ENCODE results near the gene PAX2.

PAX2 gene

DNA sequence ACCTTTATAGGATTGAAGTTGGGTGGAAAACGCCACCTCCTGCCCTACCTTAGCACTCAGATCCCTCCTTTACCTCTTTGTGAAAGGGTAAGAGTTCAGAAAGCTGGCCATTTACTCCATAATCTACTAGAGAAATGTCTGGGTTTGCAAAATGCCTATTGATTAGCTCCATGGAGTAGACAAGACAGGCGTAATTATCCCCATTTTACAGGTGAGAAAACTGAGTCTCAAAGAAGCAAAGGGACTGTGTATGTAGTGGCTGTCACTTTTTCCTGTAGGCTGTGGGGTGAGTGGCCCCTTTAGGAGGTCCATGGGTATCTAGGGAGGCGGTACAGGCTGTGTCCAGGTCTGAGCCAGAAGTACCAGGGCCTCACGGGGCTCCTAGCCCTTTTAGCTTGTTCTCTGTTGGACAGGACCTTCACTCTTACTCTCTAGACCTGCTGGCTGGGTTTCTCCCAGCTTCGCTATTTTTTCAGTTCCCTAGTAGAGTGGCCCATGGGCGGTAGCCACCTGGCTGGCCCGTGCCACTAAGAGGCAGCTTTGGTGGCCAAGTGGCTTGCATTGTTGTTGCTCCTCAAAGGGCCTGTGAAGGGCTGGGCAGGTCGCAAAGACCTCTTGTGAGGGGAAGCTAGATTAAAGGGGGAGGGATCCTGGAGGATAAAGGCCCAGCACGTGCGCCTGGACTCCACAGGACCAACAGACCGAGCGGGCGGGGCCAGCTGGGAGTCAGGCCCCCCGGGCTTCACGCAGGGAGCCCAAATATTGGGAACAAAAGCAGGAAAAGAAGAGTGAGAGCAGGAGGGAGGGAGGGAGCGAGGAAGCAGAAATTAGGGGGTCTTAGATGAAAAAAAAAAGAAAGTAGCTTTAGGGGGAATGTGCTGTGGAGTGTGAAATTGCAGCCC is 4.7 kb upstream of the PAX2 start:
- DNase-seq, result no peak

DNA sequence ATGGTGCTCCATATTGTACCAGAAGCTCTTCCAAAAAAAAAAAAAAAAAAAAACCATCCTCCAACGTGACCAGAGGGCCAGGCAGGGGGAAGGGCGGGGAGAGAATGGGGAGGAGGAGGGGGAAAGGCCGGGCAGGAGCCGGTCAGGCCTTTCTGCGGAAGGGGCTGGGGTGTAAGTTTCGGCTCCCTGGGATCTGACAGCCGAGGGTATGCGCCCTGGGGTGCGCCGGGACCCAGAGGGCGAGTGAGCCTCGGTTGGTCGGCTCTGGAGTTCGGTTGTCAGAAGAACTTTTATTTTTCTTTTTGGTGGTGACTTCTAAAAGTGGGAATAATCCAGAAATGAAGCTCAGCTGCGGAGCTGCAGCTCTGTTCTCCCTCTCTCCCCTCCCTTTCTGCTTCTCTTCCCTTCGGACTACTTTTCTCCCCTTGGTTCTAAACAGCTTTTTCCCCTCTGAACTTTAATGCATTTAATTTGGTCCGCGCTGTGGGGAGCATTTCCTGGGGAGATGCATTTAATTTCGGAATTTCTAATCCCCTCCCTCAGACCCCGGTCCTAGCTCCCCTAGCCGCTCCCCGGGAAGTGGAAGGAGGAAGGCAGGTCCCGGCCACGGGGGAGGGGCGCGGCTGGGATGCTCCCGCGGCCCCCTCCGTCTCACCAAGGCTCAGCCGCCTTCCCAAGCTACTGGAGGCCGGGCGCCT is 3.9 kb upstream of the PAX2 start:
- DNase-seq, result no peak

DNA sequence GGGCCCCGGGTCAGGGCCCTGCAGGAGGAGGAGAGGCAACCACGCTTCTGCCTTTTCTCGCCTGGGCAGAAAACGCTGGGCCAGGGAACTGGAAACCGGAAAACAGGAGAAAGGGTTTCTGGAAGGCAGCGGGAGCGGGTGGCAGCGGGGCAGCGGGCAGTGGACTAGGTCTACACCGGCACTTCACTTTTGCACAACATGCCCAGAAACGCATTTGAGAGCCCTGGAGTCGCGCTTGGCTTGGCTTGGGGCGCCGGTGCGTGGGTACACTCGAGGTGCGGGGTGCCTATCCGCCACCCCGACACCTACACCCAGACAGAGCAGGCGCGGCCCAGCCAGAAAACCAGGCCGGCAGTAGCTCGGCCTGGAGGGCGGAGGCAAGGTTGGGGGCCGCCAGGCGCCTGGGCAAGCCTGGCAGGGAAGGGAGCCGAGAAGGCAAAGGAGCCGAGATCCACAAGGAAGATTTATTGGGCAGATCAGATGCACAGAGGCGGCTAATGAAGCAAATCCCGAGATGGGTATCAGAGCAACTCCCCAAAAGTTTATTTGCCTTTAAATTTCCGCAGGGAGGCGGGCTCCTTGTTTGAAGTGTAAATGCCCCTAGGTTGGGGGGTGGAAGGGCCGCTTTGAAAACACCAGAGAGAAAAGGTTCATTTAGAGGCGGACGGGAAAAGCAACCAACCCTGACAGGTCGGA is 3.2 kb upstream of the PAX2 start:
- DNase-seq, result no peak

DNA sequence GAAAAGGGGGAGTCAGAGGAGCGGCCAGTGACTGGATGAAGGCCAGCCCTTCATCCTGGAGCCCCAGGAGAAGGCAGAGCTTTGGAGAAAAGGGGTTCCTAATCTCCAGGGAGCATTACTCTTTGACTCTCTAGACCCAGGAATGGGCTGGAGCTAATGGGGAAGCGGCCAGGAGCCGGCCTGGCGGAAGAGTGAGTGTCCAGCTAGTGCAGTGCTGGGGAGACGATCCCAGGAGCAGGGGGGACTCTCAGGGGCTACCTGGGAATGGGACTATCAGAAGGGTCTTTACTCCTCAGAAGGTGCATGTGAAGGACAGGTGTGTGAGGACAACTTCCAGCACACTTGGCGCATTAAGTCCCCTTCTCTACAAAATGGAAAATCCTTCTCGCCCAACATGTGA is 2.4 kb upstream of the PAX2 start:
- DNase-seq, result no peak

DNA sequence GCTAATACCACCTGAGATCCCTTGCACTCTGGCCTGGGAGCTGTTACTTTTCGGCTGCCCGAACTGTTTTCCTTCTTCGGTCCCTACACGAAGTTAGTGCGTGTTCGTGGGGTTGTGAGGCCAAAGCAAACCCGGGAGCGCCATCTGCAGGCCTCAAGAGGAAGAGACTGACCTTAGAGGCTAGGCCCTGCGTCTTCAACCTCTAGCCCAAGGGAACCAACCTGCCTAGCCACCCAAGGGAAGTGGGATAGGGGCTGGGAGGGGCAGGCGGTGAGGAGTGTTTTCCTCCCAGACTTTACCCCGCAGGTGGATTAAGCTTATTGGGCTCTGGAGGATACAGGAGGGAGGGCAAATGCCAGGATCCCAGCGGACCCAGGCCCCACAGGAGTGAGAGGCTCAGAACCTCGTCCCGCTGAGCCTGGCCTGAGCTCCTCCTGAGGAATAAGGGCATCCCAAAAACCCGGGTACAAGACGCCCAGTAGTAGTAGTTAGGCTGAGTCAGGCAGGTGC is 1.7 kb upstream of the PAX2 start:
- DNase-seq, result peak; percentile 44

DNA sequence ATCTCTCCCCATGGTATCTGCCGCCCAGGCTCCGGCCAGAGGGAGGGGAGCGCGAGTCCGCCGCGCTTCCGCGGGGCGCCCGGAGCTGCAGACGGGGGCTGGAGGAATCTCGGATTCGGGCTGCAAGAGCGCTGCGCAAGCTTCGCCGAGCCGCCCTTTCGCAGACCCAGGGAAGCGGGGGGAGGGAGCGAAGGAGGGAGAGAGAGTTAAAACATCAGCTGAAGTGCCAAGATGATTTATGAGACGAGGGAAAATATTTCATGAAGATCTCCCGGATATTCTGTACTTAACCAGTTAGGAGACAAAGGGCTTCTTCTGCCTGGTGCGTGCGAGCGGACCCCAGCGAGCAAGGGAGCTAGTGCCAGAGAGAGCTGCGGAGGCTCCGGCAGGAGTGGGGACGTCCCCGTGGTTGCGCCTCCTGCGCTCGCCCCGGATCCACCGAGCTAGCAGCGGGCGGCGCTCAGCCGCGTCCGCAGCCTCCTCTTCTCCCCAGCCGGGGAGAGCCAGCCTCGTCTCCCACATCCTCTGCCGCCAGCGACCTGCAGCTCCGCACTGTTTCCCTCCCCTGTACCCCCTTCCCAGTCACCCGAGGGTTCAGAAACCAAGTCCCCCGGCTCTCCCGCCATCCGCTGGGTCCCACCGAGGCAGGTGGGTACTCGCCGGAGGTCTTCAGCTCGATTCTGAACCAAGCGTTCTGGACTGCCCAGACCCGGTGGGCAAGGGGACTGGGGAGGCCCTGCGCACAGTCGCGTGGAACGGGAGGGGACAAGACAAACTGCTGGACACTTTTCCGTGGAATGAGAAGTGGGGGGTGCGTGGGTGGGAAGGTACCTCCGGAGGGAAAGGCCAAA is 1.0 kb upstream of the PAX2 start:
- no peak for DNase-seq

DNA sequence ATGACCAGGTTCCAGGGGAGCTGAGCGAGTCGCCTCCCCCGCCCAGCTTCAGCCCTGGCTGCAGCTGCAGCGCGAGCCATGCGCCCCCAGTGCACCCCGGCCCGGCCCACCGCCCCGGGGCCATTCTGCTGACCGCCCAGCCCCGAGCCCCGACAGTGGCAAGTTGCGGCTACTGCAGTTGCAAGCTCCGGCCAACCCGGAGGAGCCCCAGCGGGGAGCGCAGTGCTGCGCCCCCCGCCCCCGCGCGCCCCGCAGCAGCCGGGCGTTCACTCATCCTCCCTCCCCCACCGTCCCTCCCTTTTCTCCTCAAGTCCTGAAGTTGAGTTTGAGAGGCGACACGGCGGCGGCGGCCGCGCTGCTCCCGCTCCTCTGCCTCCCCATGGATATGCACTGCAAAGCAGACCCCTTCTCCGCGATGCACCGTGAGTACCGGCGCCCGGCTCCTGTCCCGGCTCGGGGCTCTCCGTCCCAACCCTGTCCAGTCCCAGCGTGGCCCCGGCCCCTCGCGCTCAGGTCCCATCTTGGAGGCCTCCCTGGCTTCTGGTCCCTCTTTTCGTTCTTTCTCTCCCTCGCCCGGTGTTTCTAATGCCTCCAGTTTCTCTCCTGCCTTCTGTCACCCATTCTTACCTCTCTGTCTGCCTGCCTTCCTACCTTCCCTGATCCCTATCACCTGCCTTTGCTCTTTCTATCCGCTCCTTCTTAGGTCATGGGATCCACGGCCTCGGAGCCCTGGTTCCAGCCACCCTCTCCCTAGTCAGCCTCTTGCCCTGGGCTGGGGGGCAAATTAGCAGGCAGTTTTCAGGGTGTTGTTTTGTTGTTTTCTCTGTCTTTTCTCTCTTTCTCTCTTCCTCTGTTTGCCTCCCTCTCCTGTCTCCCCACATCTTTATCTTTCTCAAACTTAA is 751 bp downstream of the PAX2 start:
- DNase-seq, result no peak

DNA sequence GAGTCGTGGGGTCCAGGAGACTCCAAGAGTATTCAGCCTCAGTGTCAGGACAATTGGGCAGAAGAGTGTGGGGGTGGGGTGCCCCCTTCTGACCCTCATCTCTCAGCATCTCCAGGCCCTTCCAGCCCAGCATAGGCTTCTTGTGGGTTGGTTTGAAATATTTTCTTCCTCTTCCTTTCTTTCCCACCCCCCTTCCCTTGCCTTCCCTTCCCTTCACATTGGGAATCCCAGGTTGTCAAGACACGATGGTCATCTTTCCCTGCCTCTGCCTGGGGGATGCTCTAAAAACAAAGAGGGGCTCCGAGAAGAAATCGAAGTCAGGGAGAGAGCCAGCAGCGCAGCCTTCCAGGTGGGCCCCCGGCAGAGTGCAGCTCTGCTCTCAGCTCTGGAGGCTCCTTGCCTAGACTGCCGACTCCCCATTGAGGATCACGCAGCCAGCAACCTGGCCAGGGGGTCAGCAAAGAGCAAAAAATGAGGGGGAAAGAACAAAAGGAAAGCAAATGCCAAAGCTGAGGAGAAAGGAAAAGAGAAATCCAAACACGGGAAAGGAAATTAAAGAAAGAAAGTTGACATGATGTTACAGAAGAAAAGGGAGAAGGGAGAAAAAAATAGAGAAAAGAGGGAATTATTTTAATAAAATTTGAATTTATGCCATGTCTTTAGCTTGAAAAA is 1.5 kb downstream of the PAX2 start:
- DNase-seq, result no peak

DNA sequence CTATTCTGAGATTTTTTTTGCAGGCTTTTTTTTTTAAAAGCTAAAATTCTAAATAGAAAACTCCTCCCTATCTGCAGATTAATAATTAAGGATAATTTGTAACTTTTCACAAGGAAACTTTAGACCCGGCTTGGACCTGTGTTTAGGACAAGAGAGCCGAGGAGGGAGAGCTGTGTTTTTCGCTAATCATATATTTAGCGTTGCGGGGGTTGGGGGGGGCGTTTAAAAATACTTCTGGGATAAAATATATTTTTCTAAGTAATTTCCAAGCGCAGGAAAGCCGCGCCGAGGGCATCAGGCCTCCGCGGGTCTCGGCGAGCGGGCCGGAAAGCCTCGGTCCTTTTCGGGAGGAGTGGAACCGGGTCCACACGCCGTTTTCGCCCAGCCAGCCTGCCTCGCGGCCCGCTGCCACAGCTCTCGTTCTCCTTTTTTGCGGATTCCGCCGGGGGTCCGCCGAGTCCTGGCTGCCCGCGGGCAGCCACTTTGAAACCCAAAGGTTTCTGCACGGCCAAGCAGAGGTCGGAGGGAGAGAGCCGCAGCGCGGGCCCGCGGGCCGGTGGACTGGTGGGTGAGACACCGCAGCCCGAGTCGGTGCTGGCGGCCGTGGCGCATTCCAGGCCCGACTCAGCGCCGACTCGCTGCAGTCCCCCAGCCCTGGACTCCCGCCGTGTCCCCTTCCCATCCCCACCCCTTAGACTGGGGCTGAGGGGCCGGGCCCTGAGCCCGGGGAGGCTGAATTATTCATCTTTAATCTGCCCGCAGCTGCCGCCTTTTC is 2.3 kb downstream of the PAX2 start:
- no peak for DNase-seq

DNA sequence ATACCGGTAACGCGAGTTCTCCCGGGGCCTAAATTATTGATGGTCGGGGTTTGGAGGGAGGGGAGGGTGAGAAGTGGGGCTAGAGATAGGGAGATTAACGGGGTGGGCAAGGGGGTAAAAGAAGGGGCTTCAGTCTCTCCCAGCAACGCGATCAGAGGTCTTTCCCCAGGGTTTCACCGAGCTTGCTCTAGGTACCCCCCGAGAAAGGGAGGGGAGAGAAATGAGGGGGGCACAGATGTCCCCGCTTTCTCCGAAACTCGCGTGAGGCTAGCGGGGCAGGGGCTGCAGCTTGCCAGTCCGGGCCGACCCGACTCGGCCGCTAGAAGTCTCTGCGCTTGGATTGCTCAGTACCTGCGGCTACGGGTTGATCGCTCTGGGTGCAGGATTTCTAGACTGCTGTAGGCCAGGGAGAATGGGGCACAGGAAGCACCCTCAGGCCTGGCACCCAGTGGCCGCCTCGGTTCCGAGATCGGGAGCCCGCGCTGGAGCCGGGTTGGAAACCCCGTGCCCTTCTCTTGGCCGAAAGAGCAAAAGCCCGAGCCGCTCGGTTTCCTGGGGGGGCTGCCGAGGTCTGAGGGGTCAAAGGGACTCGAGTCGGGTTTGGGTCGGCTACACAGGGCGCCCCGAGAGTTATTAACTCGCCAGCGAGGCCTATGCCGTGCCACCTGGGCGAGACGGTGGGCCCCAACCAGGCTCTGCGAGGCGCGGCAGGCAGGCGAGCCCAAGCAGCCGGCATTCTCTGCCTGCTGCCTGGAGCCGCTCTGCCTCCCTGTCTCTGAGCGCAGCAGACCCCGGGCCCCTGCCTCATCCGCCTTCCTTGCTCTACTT is 3.1 kb downstream of the PAX2 start:
- DNase-seq, result no peak

DNA sequence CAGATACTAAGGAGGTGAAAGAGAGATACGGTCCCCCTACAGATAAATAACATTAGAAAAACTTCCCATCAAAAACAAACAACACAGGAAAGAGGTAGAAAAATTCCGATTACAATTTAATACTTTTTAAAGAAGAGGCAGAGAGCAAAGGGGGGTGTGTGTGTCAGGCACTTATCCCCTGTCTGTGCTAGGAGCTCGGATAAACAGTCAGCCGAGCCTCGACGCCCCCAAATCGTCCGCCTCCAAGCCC is 3.6 kb downstream of the PAX2 start:
- DNase-seq, result no peak

DNA sequence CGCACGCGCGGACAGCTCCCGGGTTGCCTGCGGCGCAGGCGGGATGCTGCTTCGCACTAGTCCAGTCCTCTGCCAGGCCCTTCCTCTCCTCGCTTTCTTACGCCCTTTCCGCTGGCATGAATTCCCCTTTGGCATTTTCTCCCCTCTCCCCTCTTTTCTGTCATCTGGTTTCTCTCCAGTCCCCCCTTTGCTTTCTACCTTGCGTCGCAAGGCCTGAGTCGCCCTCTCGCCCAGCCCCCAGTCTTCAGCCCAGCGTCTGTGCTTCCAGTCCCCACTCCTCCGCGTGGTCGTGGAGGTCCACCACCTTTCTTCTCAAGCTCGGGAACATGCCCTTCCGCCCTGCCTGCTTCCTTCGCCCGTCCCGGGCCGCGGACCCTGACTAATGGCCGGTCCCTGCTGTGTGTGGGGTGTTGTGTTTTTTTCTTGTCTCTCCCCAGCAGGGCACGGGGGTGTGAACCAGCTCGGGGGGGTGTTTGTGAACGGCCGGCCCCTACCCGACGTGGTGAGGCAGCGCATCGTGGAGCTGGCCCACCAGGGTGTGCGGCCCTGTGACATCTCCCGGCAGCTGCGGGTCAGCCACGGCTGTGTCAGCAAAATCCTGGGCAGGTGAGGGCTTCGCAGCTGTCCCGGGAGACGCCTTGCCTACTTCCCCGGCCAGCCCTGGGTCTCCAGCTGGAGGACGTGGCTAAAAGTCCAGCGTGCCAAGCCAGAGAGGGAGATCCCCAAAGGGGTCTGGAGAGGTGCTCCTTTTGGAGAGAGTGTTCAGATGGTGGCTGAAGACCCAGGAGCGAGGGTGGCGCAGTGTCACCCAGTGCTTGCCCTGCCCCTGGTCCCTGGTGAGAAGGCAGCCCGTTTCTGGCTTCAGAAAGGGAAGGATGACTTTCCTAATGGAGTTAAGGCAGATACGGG is 4.2 kb downstream of the PAX2 start:
- DNase-seq, result no peak

DNA sequence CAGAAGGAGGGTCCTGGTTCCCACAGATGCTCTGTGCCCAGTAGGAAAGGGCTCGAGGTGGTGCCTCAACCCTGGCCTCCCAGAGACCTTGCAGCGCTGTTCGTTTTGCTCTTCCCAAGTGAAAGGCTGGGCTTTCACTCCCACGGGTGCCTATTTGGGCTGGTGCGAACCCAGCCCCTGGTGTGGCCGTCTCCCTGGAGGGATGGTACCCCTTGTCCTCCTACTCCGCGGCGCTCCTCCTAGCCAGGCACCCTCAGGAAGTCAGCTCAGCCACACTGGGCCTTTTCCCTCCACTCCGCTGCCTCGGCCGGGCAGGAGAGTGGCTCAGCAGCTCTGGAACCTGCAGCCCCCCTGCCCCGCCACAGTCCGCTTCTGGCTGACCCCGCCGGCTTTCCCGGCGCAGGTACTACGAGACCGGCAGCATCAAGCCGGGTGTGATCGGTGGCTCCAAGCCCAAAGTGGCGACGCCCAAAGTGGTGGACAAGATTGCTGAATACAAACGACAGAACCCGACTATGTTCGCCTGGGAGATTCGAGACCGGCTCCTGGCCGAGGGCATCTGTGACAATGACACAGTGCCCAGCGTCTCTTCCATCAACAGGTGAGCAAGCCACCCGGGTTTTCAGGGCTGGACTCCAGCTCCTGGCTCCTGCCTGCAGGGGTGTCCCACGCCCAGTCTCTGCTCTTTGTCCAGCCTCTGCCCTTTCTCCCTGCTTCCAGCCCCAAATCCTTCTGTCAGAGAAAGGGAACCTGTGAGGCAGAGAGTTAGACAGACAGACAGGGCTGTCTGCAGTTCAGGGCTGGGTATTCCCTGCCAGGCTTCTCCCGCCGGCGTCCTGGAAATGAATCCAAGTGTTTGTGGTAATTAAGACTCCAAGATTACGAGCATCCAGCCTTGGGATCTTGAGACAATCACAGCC is 5.2 kb downstream of the PAX2 start:
- DNase-seq, result no peak

DNA sequence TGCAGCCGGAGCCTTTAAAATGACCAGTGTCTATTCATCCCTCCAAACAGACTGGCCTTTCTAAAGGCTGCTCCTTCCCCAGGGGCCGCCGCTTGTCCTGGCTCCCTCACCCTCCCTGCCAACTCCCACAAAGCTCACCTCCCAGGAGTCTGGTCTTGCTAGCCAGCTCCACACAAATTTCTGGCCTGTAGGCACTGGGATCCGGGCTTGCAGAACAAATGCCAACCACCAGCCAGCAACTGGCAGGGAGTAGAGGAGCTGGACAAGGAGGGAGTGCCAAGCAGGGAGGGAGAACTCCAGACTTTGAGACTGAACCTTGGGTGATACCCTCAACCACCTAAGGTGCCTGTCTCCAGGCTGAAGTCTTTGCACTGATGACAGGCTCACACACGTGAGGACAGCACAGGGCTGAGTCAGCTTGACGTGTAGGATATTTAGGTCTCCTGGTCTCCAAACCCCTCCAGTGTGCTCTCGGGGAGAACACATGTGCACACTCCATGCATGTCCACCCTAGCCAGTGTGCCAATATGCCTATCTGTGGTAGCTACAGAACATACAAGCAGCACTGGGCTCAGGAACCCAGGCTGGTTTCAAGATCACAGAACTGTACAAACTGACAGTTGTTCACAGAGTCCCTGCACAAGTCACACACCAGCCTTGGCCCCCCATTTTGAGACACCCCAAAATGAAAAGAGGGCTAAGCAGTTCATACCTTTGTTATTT is 6.0 kb downstream of the PAX2 start:
- no peak for DNase-seq

DNA sequence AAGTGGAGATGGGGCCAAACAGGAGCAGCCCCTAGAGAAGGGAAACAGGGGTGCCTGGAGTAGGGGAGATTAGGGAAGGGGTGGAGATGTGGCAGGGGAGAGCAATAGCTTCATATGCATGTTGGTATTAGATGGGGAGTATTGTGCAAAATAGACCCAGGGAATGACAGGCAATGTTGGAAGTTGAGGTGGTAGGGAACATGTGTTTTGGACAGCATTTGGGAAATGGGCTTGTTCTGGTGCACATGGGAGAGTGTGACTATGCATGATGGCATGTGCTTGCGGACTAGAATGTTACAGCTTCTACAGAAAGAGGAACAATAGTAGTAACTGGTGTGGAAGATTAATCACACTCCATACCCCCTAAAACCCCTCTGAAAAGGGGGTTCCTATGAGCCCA is 10.4 kb downstream of the PAX2 start:
- DNase-seq, result no peak

DNA sequence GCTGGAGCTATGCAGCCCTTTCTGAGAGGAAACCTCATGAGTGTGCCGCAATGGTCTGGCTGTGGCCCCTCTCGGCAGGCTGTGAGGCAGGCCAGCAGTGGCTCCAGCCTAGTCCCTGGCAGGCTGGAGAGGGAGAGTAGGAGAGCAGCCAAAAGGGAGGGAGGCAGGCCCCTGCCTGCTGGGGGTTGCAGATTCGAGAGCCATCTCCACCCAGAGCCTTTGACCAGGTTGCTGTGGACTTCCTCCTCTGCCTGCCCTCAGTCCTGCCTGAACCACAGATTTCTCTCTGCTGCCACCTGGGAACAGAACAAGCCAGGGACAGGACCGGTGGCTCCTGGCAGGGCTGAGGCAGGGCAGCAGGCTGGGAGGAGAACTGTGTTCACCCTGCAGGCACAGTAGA is 13.9 kb downstream of the PAX2 start:
- no peak for DNase-seq

DNA sequence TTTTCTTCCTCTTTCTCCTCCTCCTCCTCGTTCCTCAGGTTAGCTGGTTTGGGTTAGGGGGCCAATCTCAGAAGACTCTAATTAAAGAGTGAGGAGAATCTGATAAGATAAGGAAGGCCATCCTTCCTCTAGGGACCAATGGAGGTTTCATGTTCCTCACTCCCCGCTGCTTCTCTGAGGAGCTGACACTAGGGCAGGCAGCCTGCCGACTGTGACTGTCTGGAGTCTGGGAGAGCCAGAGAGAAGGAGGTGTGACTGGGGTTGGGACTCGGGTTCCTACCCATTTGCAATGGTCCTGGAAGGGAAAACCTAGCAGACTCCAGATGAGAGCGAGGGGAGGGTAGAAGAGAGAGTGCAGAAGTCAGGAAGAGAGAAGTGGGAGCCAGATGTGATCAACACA is 15.3 kb downstream of the PAX2 start:
- no peak for DNase-seq

Data from NCI-H1694 (cell line).